ENCODE data around the gene ZNF143. TPM values are rescaled to one million over a fixed set of nuclear protein-coding genes. Genes with fewer than 3 reads are reported as not detected.
"Not testable (repeated sequence)": the region's sequence is repeated elsewhere in the genome, so short reads cannot be mapped to it uniquely, and the experiment has no call there.

The ZNF143 gene
- total RNA-seq, 1 experiment from 2014 or later: 30.2 TPM

DNA sequence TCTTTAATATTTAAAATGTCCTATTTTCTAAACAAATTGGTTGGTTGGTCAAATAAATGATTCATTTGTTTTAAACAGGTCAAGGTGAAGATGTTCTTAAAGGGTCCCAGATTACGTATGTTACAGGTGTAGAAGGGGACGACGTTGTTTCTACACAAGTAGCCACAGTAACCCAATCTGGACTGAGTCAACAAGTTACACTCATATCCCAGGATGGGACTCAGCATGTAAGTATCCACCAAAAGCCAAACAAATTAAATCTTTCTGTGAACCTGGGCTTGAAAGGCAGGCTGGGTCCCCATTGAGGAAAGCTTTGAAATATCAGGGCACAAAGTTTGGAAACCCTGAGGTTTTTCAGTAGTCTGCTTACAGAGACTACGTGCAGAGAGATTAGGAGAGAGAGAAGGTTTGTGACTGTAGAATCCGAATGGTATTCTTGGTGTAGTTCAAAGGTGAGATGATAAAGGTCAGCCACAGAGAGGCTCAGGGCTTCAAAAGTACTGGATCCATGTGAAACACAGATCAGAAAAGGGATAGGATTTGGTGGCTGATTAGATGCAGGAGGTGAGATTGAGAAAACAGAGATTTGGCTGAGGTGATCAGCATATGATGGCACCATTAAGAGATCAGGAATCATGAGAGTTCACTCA lies 51.7 kb downstream of the ZNF143 start:
- Histone ChIP-seq H3K36me3 (ENCODE audit: control insufficient read depth, insufficient read depth, low read length) (no peaks in the 10 kb centered on the region), H3K27ac (ENCODE audit: low read length) (no peak overlapping the region), H3K4me3 (ENCODE audit: low read depth in 2 of 2, low read length in 2 of 2) (no peak overlapping the region), H3K27me3 (ENCODE audit: control insufficient read depth, insufficient read depth, low read length) (no peaks in the 10 kb centered on the region), H3K4me1 (ENCODE audit: control insufficient read depth, insufficient read depth, low read length) (no peaks in the 10 kb centered on the region), H3K9me3 (ENCODE audit: control insufficient read depth, insufficient read depth, low read depth, low read length) (no peaks in the 10 kb centered on the region)
- POLR2A ChIA-PET: no interaction called here
- TF ChIP-seq, protein P1, sequence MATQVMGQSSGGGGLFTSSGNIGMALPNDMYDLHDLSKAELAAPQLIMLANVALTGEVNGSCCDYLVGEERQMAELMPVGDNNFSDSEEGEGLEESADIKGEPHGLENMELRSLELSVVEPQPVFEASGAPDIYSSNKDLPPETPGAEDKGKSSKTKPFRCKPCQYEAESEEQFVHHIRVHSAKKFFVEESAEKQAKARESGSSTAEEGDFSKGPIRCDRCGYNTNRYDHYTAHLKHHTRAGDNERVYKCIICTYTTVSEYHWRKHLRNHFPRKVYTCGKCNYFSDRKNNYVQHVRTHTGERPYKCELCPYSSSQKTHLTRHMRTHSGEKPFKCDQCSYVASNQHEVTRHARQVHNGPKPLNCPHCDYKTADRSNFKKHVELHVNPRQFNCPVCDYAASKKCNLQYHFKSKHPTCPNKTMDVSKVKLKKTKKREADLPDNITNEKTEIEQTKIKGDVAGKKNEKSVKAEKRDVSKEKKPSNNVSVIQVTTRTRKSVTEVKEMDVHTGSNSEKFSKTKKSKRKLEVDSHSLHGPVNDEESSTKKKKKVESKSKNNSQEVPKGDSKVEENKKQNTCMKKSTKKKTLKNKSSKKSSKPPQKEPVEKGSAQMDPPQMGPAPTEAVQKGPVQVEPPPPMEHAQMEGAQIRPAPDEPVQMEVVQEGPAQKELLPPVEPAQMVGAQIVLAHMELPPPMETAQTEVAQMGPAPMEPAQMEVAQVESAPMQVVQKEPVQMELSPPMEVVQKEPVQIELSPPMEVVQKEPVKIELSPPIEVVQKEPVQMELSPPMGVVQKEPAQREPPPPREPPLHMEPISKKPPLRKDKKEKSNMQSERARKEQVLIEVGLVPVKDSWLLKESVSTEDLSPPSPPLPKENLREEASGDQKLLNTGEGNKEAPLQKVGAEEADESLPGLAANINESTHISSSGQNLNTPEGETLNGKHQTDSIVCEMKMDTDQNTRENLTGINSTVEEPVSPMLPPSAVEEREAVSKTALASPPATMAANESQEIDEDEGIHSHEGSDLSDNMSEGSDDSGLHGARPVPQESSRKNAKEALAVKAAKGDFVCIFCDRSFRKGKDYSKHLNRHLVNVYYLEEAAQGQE (IDR thresholded peaks at IDR 0.05; ENCODE audit: insufficient read depth in 1 of 2, low read depth in 2 of 2, low read length in 1 of 2): no peak
- no peak for TF ChIP-seq TCF7L2 (IDR thresholded peaks at IDR 0.05; ENCODE audit: low read depth, low read length)
- TF ChIP-seq, protein P2, sequence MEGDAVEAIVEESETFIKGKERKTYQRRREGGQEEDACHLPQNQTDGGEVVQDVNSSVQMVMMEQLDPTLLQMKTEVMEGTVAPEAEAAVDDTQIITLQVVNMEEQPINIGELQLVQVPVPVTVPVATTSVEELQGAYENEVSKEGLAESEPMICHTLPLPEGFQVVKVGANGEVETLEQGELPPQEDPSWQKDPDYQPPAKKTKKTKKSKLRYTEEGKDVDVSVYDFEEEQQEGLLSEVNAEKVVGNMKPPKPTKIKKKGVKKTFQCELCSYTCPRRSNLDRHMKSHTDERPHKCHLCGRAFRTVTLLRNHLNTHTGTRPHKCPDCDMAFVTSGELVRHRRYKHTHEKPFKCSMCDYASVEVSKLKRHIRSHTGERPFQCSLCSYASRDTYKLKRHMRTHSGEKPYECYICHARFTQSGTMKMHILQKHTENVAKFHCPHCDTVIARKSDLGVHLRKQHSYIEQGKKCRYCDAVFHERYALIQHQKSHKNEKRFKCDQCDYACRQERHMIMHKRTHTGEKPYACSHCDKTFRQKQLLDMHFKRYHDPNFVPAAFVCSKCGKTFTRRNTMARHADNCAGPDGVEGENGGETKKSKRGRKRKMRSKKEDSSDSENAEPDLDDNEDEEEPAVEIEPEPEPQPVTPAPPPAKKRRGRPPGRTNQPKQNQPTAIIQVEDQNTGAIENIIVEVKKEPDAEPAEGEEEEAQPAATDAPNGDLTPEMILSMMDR (IDR thresholded peaks at IDR 0.05): no peak
- no peak for TF ChIP-seq POLR2AphosphoS5 (IDR thresholded peaks at IDR 0.05; ENCODE audit: low read depth, low read length)
- TF ChIP-seq SIN3A (IDR thresholded peaks at IDR 0.05; ENCODE audit: borderline replicate concordance, insufficient read depth, low read depth, low read length): no peak
- intact Hi-C loops (cut with micrococcal nuclease; ENCODE audit: unreplicated experiment) (no loop called here), in situ Hi-C loops (cut with HindIII; ENCODE audit: low pct_unique_long_range_greater_than_20kb, low sequenced_read_pairs) (no loop called here)
- ATAC-seq (no peak), DNase-seq (ENCODE audit: low read depth, low spot score) (no peak)
- BruUV-seq (replicated peaks): no TSS peak
- CTCF ChIA-PET: no interaction called here

DNA sequence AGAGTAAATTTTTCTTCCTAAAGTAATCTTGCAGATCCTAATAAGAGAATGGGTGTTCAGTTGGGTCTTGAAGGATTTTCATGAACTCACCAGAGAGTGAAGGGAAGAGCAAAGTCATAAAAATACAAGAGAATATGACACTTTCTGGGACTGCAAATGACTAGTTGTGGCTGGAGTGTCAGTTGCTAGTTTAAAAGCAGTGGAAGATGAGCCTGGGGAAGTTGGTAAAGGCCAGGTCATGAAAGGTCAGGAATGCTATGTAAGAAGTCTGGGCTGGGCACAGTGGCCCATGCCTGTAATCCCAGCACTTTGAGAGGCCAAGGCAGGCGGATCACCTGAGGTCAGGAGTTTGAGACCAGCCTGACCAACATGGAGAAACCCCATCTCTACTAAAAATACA lies 53.8 kb downstream of the ZNF143 start:
- ATAC-seq; DNase-seq (ENCODE audit: low read depth, low spot score); intact Hi-C loops (cut with micrococcal nuclease; ENCODE audit: unreplicated experiment); H3K27ac ChIP-seq (ENCODE audit: low read length); H3K36me3 ChIP-seq (ENCODE audit: control insufficient read depth, insufficient read depth, low read length); H3K27me3 ChIP-seq (ENCODE audit: control insufficient read depth, insufficient read depth, low read length); H3K4me1 ChIP-seq (ENCODE audit: control insufficient read depth, insufficient read depth, low read length); H3K4me3 ChIP-seq (ENCODE audit: low read depth in 2 of 2, low read length in 2 of 2); BruUV-seq (replicated peaks); in situ Hi-C loops (cut with HindIII; ENCODE audit: low pct_unique_long_range_greater_than_20kb, low sequenced_read_pairs); CTCF ChIA-PET; POLR2A ChIA-PET; H3K9me3 ChIP-seq (ENCODE audit: control insufficient read depth, insufficient read depth, low read depth, low read length): not testable (repeated sequence)

DNA sequence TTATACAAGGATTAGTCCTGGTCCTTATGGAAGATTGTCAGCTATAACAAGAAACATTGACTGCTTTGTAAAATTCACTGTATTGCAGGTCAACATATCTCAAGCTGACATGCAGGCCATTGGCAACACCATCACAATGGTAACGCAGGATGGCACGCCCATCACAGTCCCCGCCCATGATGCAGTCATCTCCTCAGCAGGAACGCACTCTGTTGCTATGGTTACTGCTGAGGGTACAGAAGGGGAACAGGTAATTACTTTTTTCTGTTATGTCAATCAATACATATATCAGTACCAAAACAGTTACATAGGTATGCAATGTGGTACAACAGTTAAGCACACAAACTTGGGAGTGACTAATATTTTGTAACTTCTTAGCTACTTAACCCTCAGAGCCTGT lies 55.3 kb downstream of the ZNF143 start:
- ChIA-PET CTCF (no interaction called here), POLR2A (no interaction called here)
- DNase-seq (ENCODE audit: low read depth, low spot score) (no peak), ATAC-seq (no peak)
- no peaks in the 10 kb centered on the region for H3K4me1 ChIP-seq (ENCODE audit: control insufficient read depth, insufficient read depth, low read length)
- no TSS peak for BruUV-seq (replicated peaks)
- no peak overlapping the region for H3K27ac ChIP-seq (ENCODE audit: low read length)
- H3K9me3 ChIP-seq (ENCODE audit: control insufficient read depth, insufficient read depth, low read depth, low read length): no peaks in the 10 kb centered on the region
- intact Hi-C loops (cut with micrococcal nuclease; ENCODE audit: unreplicated experiment) (no loop called here), in situ Hi-C loops (cut with HindIII; ENCODE audit: low pct_unique_long_range_greater_than_20kb, low sequenced_read_pairs) (no loop called here)
- no peak overlapping the region for H3K4me3 ChIP-seq (ENCODE audit: low read depth in 2 of 2, low read length in 2 of 2)
- no peaks in the 10 kb centered on the region for H3K36me3 ChIP-seq (ENCODE audit: control insufficient read depth, insufficient read depth, low read length)
- H3K27me3 ChIP-seq (ENCODE audit: control insufficient read depth, insufficient read depth, low read length): no peaks in the 10 kb centered on the region
- TF ChIP-seq, protein P1 (IDR thresholded peaks at IDR 0.05; ENCODE audit: insufficient read depth in 1 of 2, low read depth in 2 of 2, low read length in 1 of 2): no peak
- no peak for TF ChIP-seq POLR2AphosphoS5 (IDR thresholded peaks at IDR 0.05; ENCODE audit: low read depth, low read length)
- TF ChIP-seq SIN3A (IDR thresholded peaks at IDR 0.05; ENCODE audit: borderline replicate concordance, insufficient read depth, low read depth, low read length): no peak
- TF ChIP-seq TCF7L2 (IDR thresholded peaks at IDR 0.05; ENCODE audit: low read depth, low read length): no peak
- TF ChIP-seq, protein P2 (IDR thresholded peaks at IDR 0.05): no peak

Data from Panc1 (cell line).